Neural progenitor cell (in vitro differentiated cells): ENCODE results near the gene CDC14A. TPM values are rescaled to one million over a fixed set of nuclear protein-coding genes. Genes with fewer than 3 reads are reported as not detected.

Source experiments
- DNase-seq: peaks from one replicate; pipeline ENCODE4 v3.0.0-alpha.2; 2016; ENCODE audit warnings: low spot score
- H2AFZ ChIP-seq: fragments of 200-600 bp; sonication (generic); replicated peaks from 2 replicates; pipeline ENCODE4 v1.6.1; 2016; ENCODE audit warnings: antibody characterized with exemption
- H3F3A ChIP-seq: fragments of 200-600 bp; sonication (generic); 2 replicates; pipeline ENCODE4 v1.6.1; 2016; ENCODE audit warnings: antibody characterized with exemption, low read depth
- H3K27ac ChIP-seq: fragments of 200-600 bp; sonication (generic); 2 replicates; pipeline ENCODE4 v1.5.1; 2016; ENCODE audit warnings: mild to moderate bottlenecking
- H3K27me3 ChIP-seq: fragments of 200-600 bp; sonication (generic); 2 replicates; pipeline ENCODE4 v1.6.1; 2016; ENCODE audit warnings: mild to moderate bottlenecking, moderate library complexity
- H3K36me3 ChIP-seq: fragments of 200-600 bp; sonication (generic); 2 replicates; pipeline ENCODE4 v1.5.1; 2016
- H3K4me1 ChIP-seq: fragments of 200-600 bp; sonication (generic); 2 replicates; pipeline ENCODE4 v1.6.1; 2016; ENCODE audit warnings: mixed run types
- H3K4me2 ChIP-seq: fragments of 200-600 bp; sonication (generic); 2 replicates; pipeline ENCODE4 v1.6.1; 2016
- H3K4me3 ChIP-seq: fragments of 200-600 bp; sonication (generic); 2 replicates; pipeline ENCODE4 v1.5.1; 2016
- H3K79me2 ChIP-seq: fragments of 200-600 bp; sonication (generic); 2 replicates; pipeline ENCODE4 v1.6.1; 2016; ENCODE audit warnings: low read depth
- H3K9ac ChIP-seq: fragments of 200-600 bp; sonication (generic); 2 replicates; pipeline ENCODE4 v1.6.1; 2016
- H3K9me3 ChIP-seq: fragments of 200-600 bp; sonication (generic); 2 replicates; pipeline ENCODE4 v1.5.1; 2016; ENCODE audit warnings: low read depth
- H4K20me1 ChIP-seq: fragments of 200-600 bp; sonication (generic); 2 replicates; pipeline ENCODE4 v1.6.1; 2016; ENCODE audit warnings: low read depth
- H3K27ac Mint-ChIP-seq: 3 replicates; pipeline ENCODE4 v1.8.0; 2021; ENCODE audit warnings: mixed read lengths
- H3K27me3 Mint-ChIP-seq: 2 replicates; pipeline ENCODE4 v1.8.0; 2022; ENCODE audit warnings: low read depth, mild to moderate bottlenecking, inconsistent platforms, moderate library complexity, mixed read lengths; ENCODE audit not compliant: insufficient read depth
- H3K36me3 Mint-ChIP-seq: 3 replicates; pipeline ENCODE4 v1.8.0; 2021; ENCODE audit warnings: mixed read lengths
- H3K4me1 Mint-ChIP-seq: 3 replicates; pipeline ENCODE4 v1.8.0; 2021; ENCODE audit warnings: mixed read lengths
- H3K4me3 Mint-ChIP-seq: 3 replicates; pipeline ENCODE4 v1.8.0; 2021; ENCODE audit warnings: mild to moderate bottlenecking, moderate library complexity, mixed read lengths
- H3K9me3 Mint-ChIP-seq: 3 replicates; pipeline ENCODE4 v1.8.0; 2020; ENCODE audit warnings: mixed read lengths
- CTCF ChIP-seq: fragments of 200-600 bp; sonication (generic); IDR thresholded peaks from 2 replicates; pipeline ENCODE4 v1.5.1; 2017; ENCODE audit warnings: antibody characterized with exemption, mild to moderate bottlenecking
- EZH2 ChIP-seq: fragments of 200-600 bp; sonication (generic); IDR thresholded peaks from 2 replicates; pipeline ENCODE4 v1.6.1; 2017; ENCODE audit warnings: antibody characterized with exemption, mild to moderate bottlenecking, moderate library complexity
- EZH2phosphoT487 ChIP-seq: fragments of 200-600 bp; sonication (generic); IDR thresholded peaks from 2 replicates; pipeline ENCODE4 v1.6.1; 2017; ENCODE audit warnings: antibody characterized with exemption
- total RNA-seq: library from RNA; depleted of rRNA; stranded (reverse); fragments of >200 nt; gene quantifications from 2 replicates; pipeline ENCODE4 v1.2.3, GENCODE V29; 2015; ENCODE audit warnings: low replicate concordance

CDC14A gene
- total RNA-seq, 1 donor from 2014 or later = 37.0 TPM

- Histone ChIP-seq H3K9ac (no peak overlapping the region), H3K4me3 (no peak overlapping the region), H3K4me2 (peak overlapping the region; percentile 1), H3K36me3 (no peaks in the 10 kb centered on the region), H3K27ac (no peak overlapping the region), H3F3A (peaks cover 22% of the 10 kb centered on the region), H3K9me3 (no peaks in the 10 kb centered on the region), H4K20me1 (no peaks in the 10 kb centered on the region), H3K4me1 (peaks cover 24% of the 10 kb centered on the region), H3K27me3 (no peaks in the 10 kb centered on the region), H3K79me2 (no peaks in the 10 kb centered on the region), H2AFZ (no peak overlapping the region)
- no peak overlapping the region for H3K4me3 Mint-ChIP-seq
- no peak for DNase-seq
- no peaks in the 10 kb centered on the region for H3K36me3 Mint-ChIP-seq
- H3K9me3 Mint-ChIP-seq = peaks cover 2% of the 10 kb centered on the region
- H3K4me1 Mint-ChIP-seq = peaks cover 4% of the 10 kb centered on the region
- TF ChIP-seq EZH2 = no peak
- no peak overlapping the region for H3K27ac Mint-ChIP-seq
- H3K27me3 Mint-ChIP-seq = no peaks in the 10 kb centered on the region
Measured at GRCh38 chr1:100565533-100565932, 213.2 kb downstream of the CDC14A start.

GRCh38 chr1:100565937-100566699 is 213.8 kb downstream of the CDC14A start:
- H3K9me3 Mint-ChIP-seq = peaks cover 5% of the 10 kb centered on the region
- Histone ChIP-seq H3K27ac (peak overlapping the region; percentile 5), H3F3A (peaks cover 22% of the 10 kb centered on the region), H3K9me3 (no peaks in the 10 kb centered on the region), H3K9ac (no peak overlapping the region), H2AFZ (no peak overlapping the region), H4K20me1 (no peaks in the 10 kb centered on the region), H3K27me3 (no peaks in the 10 kb centered on the region), H3K4me3 (no peak overlapping the region), H3K4me2 (peak overlapping the region; percentile 1), H3K79me2 (no peaks in the 10 kb centered on the region), H3K36me3 (no peaks in the 10 kb centered on the region), H3K4me1 (peaks cover 24% of the 10 kb centered on the region)
- H3K4me3 Mint-ChIP-seq = no peak overlapping the region
- no peaks in the 10 kb centered on the region for H3K36me3 Mint-ChIP-seq
- TF ChIP-seq CTCF (no peak), EZH2 (no peak), EZH2phosphoT487 (no peak)
- no peaks in the 10 kb centered on the region for H3K27me3 Mint-ChIP-seq
- peak; percentile 6 for DNase-seq
- no peak overlapping the region for H3K27ac Mint-ChIP-seq
- peaks cover 4% of the 10 kb centered on the region for H3K4me1 Mint-ChIP-seq

GRCh38 chr1:100567062-100567461 is 214.8 kb downstream of the CDC14A start:
- Mint-ChIP-seq H3K27ac (no peak overlapping the region), H3K4me3 (no peak overlapping the region)
- H3K9me3 ChIP-seq = no peaks in the 10 kb centered on the region

More at GRCh38 chr1:100567062-100567461, 214.8 kb downstream of the CDC14A start:
- no peak overlapping the region for H3K4me3 ChIP-seq
- no peak overlapping the region for H2AFZ ChIP-seq
- H3K36me3 Mint-ChIP-seq = no peaks in the 10 kb centered on the region
- no peaks in the 10 kb centered on the region for H4K20me1 ChIP-seq
- H3K4me2 ChIP-seq = no peak overlapping the region
- no peak for DNase-seq
- H3K36me3 ChIP-seq = no peaks in the 10 kb centered on the region
- H3K27me3 Mint-ChIP-seq = no peaks in the 10 kb centered on the region
- TF ChIP-seq CTCF (no peak), EZH2 (no peak), EZH2phosphoT487 (no peak)
- H3K9me3 Mint-ChIP-seq = peaks cover 5% of the 10 kb centered on the region
- H3K27ac ChIP-seq = no peak overlapping the region
- H3F3A ChIP-seq = peaks cover 22% of the 10 kb centered on the region
- H3K9ac ChIP-seq = no peak overlapping the region
- H3K4me1 Mint-ChIP-seq = peaks cover 4% of the 10 kb centered on the region
- H3K4me1 ChIP-seq = peaks cover 24% of the 10 kb centered on the region
- H3K79me2 ChIP-seq = no peaks in the 10 kb centered on the region
- H3K27me3 ChIP-seq = no peaks in the 10 kb centered on the region

Other genes starting within 250 kb of the CDC14A start
- gene SASS6, start 219.6 kb upstream of the CDC14A start, total RNA-seq = 16.7 and 31.7 TPM in 2 replicates
- gene TRMT13, start 219.3 kb upstream of the CDC14A start, total RNA-seq = 19.7 and 28.8 TPM in 2 replicates
- gene LRRC39, start 174.2 kb upstream of the CDC14A start, total RNA-seq = 0.54 and 0.87 TPM in 2 replicates
- gene DBT, start 102.7 kb upstream of the CDC14A start, total RNA-seq = 9.0 and 13.7 TPM in 2 replicates
- gene RTCA, start 86.3 kb upstream of the CDC14A start, total RNA-seq = 34.1 and 69.7 TPM in 2 replicates
- not detected in 2 replicates for gene GPR88, start 185.6 kb downstream of the CDC14A start, total RNA-seq